ELR (cell line): ENCODE measurements around the gene FMNL2.

Experiments
- DNase-seq: peaks from one replicate; pipeline ENCODE4 v3.0.0-alpha.2; 2015; ENCODE audit warnings: low read depth

The FMNL2 gene

GRCh38 chr2:152493945-152494528 lies 159.1 kb downstream of the FMNL2 start:
- no peak for DNase-seq

GRCh38 chr2:152496371-152496770 lies 161.4 kb downstream of the FMNL2 start:
- DNase-seq, result no peak

GRCh38 chr2:152497481-152498052 lies 162.6 kb downstream of the FMNL2 start:
- DNase-seq, result peak; percentile 32

GRCh38 chr2:152499331-152499816 lies 164.4 kb downstream of the FMNL2 start:
- no peak for DNase-seq

- no peak for DNase-seq
Measured at GRCh38 chr2:152499896-152500735, 165.1 kb downstream of the FMNL2 start.

GRCh38 chr2:152500772-152501171 lies 165.8 kb downstream of the FMNL2 start:
- DNase-seq, result no peak

GRCh38 chr2:152501666-152502065 lies 166.7 kb downstream of the FMNL2 start:
- no peak for DNase-seq

GRCh38 chr2:152504618-152505017 lies 169.6 kb downstream of the FMNL2 start:
- peak; percentile 91 for DNase-seq

- peak; percentile 92 for DNase-seq
Measured at GRCh38 chr2:152505495-152505906, 170.5 kb downstream of the FMNL2 start.

- peak; percentile 94 for DNase-seq
Measured at GRCh38 chr2:152506843-152507242, 171.9 kb downstream of the FMNL2 start.

GRCh38 chr2:152507907-152508306 lies 172.9 kb downstream of the FMNL2 start:
- no peak for DNase-seq

- DNase-seq, result peak; percentile 71
Measured at GRCh38 chr2:152508446-152508845, 173.5 kb downstream of the FMNL2 start.

- DNase-seq, result no peak
Measured at GRCh38 chr2:152509772-152510491, 175.0 kb downstream of the FMNL2 start.

GRCh38 chr2:152510621-152511020 lies 175.6 kb downstream of the FMNL2 start:
- no peak for DNase-seq

GRCh38 chr2:152511981-152512380 lies 177.0 kb downstream of the FMNL2 start:
- DNase-seq, result no peak

GRCh38 chr2:152513029-152513428 lies 178.1 kb downstream of the FMNL2 start:
- no peak for DNase-seq

- peak; percentile 88 for DNase-seq
Measured at GRCh38 chr2:152513681-152514080, 178.7 kb downstream of the FMNL2 start.

GRCh38 chr2:152518034-152518433 lies 183.1 kb downstream of the FMNL2 start:
- no peak for DNase-seq

- DNase-seq, result no peak
Measured at GRCh38 chr2:152518641-152519580, 183.9 kb downstream of the FMNL2 start.

GRCh38 chr2:152519581-152519952 lies 184.6 kb downstream of the FMNL2 start:
- DNase-seq, result no peak

- DNase-seq, result no peak
Measured at GRCh38 chr2:152520759-152521158, 185.8 kb downstream of the FMNL2 start.
